SU-DHL-6 (cell line): Measurements from ENCODE around the gene INSR.

ENCODE experiments used
- H2AFZ ChIP-seq: fragments of 200-600 bp; sonication (generic); 2 replicates; pipeline ENCODE4 v1.6.1; 2014; ENCODE audit warnings: low read depth, mild to moderate bottlenecking, moderate library complexity, mixed read lengths, antibody characterized with exemption, low read length; ENCODE audit not compliant: severe bottlenecking
- H3F3A ChIP-seq: fragments of 200-600 bp; shearing (Covaris generic); 2 replicates; pipeline ENCODE4 v1.6.0; 2016; ENCODE audit warnings: antibody characterized with exemption, mild to moderate bottlenecking; ENCODE audit not compliant: insufficient read depth
- H3K27ac ChIP-seq: fragments of 200-600 bp; sonication (generic); 2 replicates; pipeline ENCODE4 v1.5.1; 2016; ENCODE audit warnings: low read depth, mild to moderate bottlenecking, low read length, moderate library complexity, mixed read lengths
- H3K27me3 ChIP-seq: fragments of 200-600 bp; sonication (generic), shearing (Covaris generic); 2 replicates; pipeline ENCODE4 v1.6.0; 2014; ENCODE audit warnings: mild to moderate bottlenecking, low read length
- H3K36me3 ChIP-seq: fragments of 200-600 bp; sonication (generic); 2 replicates; pipeline ENCODE4 v1.6.1; 2014; ENCODE audit warnings: mild to moderate bottlenecking, low read length, mixed read lengths
- H3K4me2 ChIP-seq: fragments of 300-600, 200-600 bp; shearing (Covaris generic), sonication (generic); 2 replicates; pipeline ENCODE4 v1.6.0; 2014; ENCODE audit warnings: low read length, low read depth, mild to moderate bottlenecking; ENCODE audit not compliant: poor library complexity, severe bottlenecking
- H3K4me3 ChIP-seq: fragments of 200-600 bp; sonication (generic); 2 replicates; pipeline ENCODE4 v1.5.1; 2014; ENCODE audit warnings: antibody characterized with exemption, low read length, mild to moderate bottlenecking, mixed read lengths; ENCODE audit not compliant: insufficient read depth, poor library complexity, severe bottlenecking
- H3K79me2 ChIP-seq: fragments of 200-600 bp; sonication (generic); 2 replicates; pipeline ENCODE4 v1.6.1; 2014; ENCODE audit warnings: mild to moderate bottlenecking, low read length, moderate library complexity; ENCODE audit not compliant: insufficient read depth
- H3K9ac ChIP-seq: fragments of 200-600 bp; sonication (generic); 2 replicates; pipeline ENCODE4 v1.7.0; 2014; ENCODE audit warnings: mild to moderate bottlenecking, low read length
- H3K9me2 ChIP-seq: fragments of 200-600 bp; sonication (generic); replicated peaks from 2 replicates; pipeline ENCODE4 v1.6.1; 2014; ENCODE audit warnings: low read length; ENCODE audit not compliant: insufficient read depth
- H3K9me3 ChIP-seq: fragments of 200-600 bp; sonication (generic); 2 replicates; pipeline ENCODE4 v1.6.1; 2014; ENCODE audit warnings: low read length, mixed read lengths; ENCODE audit not compliant: insufficient read depth
- H4K20me1 ChIP-seq: fragments of 200-600 bp; sonication (generic); 2 replicates; pipeline ENCODE4 v1.6.1; 2014; ENCODE audit warnings: low read depth, mild to moderate bottlenecking, antibody characterized with exemption, low read length, moderate library complexity, mixed read lengths
- EZH2phosphoT487 ChIP-seq: fragments of 200-600 bp; sonication (generic), shearing (Covaris generic); conservative IDR thresholded peaks from 2 replicates; pipeline ENCODE4 v1.6.1; 2018; ENCODE audit warnings: mild to moderate bottlenecking, antibody characterized with exemption, low read length, moderate library complexity, mixed read lengths
- TF ChIP-seq, protein P1 (sequence below): fragments of 200-600 bp; sonication (generic); IDR thresholded peaks from one replicate; pipeline ENCODE4 v1.5.1; 2017; ENCODE audit warnings: antibody characterized with exemption, mild to moderate bottlenecking, low read length, moderate library complexity; ENCODE audit not compliant: insufficient read depth, poor library complexity, severe bottlenecking

The INSR gene

DNA sequence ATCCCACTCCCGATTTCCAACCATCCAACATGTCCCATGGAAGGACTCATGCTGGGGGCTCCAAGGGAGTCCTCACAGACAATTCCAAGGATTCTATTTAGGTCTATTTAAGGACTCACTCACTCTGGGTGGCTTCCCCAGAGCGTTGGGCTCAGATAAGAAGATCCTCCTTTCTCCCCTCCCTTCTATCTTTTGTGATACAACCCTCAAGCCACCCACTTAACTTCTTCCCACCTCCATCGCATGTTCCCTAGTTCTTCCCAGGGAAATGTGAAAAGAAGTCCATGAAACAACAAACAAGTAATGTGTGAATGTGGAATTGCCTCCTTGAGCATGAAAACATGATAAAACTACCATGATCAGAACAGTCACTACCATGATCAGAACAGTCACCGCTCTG, 29.4 kb downstream of the INSR start:
- Histone ChIP-seq H3K9me2 (no peaks in the 10 kb centered on the region), H3K9me3 (no peaks in the 10 kb centered on the region), H3F3A (no peaks in the 10 kb centered on the region), H3K27me3 (no peaks in the 10 kb centered on the region), H3K9ac (no peak overlapping the region), H4K20me1 (no peaks in the 10 kb centered on the region), H2AFZ (no peak overlapping the region), H3K4me2 (no peak overlapping the region), H3K79me2 (peaks cover 98% of the 10 kb centered on the region), H3K4me3 (no peak overlapping the region), H3K27ac (no peak overlapping the region), H3K36me3 (peaks cover 7% of the 10 kb centered on the region)
- no peak for TF ChIP-seq EZH2phosphoT487
- TF ChIP-seq, protein P1, sequence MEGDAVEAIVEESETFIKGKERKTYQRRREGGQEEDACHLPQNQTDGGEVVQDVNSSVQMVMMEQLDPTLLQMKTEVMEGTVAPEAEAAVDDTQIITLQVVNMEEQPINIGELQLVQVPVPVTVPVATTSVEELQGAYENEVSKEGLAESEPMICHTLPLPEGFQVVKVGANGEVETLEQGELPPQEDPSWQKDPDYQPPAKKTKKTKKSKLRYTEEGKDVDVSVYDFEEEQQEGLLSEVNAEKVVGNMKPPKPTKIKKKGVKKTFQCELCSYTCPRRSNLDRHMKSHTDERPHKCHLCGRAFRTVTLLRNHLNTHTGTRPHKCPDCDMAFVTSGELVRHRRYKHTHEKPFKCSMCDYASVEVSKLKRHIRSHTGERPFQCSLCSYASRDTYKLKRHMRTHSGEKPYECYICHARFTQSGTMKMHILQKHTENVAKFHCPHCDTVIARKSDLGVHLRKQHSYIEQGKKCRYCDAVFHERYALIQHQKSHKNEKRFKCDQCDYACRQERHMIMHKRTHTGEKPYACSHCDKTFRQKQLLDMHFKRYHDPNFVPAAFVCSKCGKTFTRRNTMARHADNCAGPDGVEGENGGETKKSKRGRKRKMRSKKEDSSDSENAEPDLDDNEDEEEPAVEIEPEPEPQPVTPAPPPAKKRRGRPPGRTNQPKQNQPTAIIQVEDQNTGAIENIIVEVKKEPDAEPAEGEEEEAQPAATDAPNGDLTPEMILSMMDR: no peak

DNA sequence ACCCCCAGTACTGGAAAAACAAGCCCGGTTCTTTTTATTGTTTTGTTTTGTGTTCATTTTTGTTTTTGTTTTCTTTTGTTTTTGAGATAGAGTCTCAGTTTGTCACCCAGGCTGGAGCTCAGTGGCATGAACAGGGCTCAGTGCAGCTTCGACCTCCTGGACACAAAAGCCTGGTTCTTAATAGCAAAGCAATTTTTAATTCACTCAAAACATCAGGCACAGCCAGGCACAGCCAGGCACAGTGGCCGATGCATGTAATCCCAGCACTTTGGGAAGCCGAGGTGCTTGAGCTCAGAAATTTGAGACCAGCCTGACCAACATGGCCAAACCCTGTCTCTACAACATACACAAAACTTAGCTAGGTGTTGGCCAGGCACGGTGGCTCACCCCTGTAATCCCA, 30.7 kb downstream of the INSR start:
- Histone ChIP-seq H3K4me3 (no peak overlapping the region), H3K27ac (no peak overlapping the region), H3K4me2 (no peak overlapping the region), H3K36me3 (peaks cover 7% of the 10 kb centered on the region), H3K9me2 (no peaks in the 10 kb centered on the region), H2AFZ (no peak overlapping the region), H3K27me3 (no peaks in the 10 kb centered on the region), H3K9me3 (no peaks in the 10 kb centered on the region), H3K9ac (no peak overlapping the region), H3K79me2 (peaks cover 98% of the 10 kb centered on the region), H4K20me1 (no peaks in the 10 kb centered on the region), H3F3A (no peaks in the 10 kb centered on the region)
- TF ChIP-seq EZH2phosphoT487: no peak
- TF ChIP-seq, protein P1: no peak

DNA sequence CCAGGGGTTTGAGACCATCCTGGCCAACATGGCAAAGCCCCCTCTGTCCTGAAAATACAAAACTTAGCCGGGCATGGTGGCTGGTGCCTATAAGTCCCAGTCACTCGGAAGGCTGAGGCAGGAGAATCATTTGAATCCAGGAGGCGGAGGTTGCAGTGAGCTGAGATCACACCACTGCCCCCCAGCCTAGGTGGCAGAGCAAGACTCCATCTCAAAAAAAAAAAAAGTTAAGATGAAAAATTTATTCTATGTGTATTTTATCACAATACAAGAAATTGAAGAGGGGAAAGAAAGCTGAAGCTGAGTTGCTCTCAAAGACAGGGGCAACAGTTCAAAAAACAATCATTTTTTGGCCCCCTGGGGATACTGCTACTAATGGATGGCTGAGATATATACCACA, 31.1 kb downstream of the INSR start:
- no peaks in the 10 kb centered on the region for H3K9me3 ChIP-seq
- H3K79me2 ChIP-seq: peaks cover 98% of the 10 kb centered on the region
- no peaks in the 10 kb centered on the region for H3K9me2 ChIP-seq
- H3F3A ChIP-seq: no peaks in the 10 kb centered on the region
- no peak overlapping the region for H3K4me3 ChIP-seq
- no peak overlapping the region for H3K27ac ChIP-seq
- no peaks in the 10 kb centered on the region for H3K27me3 ChIP-seq
- no peak overlapping the region for H2AFZ ChIP-seq
- H3K36me3 ChIP-seq: peaks cover 7% of the 10 kb centered on the region
- H3K4me2 ChIP-seq: no peak overlapping the region
- no peak overlapping the region for H3K9ac ChIP-seq
- H4K20me1 ChIP-seq: no peaks in the 10 kb centered on the region
- TF ChIP-seq, protein P1: no peak
- TF ChIP-seq EZH2phosphoT487: no peak

DNA sequence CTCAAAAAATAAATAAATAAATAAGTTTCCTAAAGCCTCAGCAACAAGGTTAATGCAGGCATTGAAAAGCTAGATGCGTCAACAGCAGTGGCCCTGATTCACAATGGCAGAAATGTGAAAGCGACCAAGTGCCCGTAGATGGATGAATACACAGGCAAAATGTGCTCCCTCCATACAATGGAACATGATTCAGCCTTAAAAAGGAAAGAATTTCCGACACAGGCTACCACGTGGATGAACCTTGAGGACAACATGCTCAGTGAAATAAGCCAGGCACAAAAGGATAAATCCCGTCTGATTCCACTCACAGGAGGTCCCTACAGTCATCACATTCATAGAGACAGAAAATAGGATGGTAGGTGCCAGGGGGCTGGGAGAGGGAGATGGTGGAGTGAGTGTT, 31.7 kb downstream of the INSR start:
- Histone ChIP-seq H3K79me2 (peaks cover 98% of the 10 kb centered on the region), H3K9ac (no peak overlapping the region), H3K4me2 (no peak overlapping the region), H3K27ac (no peak overlapping the region), H3K27me3 (no peaks in the 10 kb centered on the region), H4K20me1 (no peaks in the 10 kb centered on the region), H2AFZ (no peak overlapping the region), H3K4me3 (no peak overlapping the region), H3K36me3 (peaks cover 3% of the 10 kb centered on the region), H3F3A (no peaks in the 10 kb centered on the region), H3K9me3 (no peaks in the 10 kb centered on the region), H3K9me2 (no peaks in the 10 kb centered on the region)
- TF ChIP-seq EZH2phosphoT487: no peak
- TF ChIP-seq, protein P1: no peak
